Measurements from ENCODE around the gene TMEM120B. TPM values are rescaled to one million over a fixed set of nuclear protein-coding genes. Genes with fewer than 3 reads are reported as not detected.

TMEM120B gene
- total and polyA plus RNA-seq, 5 experiments from 2014 or later = 2.1 to 14.4 (median 2.5) TPM

GRCh38 chr12:121828826-121829225 is 116.3 kb downstream of the TMEM120B start:
- H3K9me3 Mint-ChIP-seq = no peaks in the 10 kb centered on the region
- DNase-seq = no peak
- POLR2A ChIA-PET = interaction anchor here (1.0 to 4.1 kb wide), 3 partner anchors 17 to 34 kb away, joined by 3 to 27 read pairs (median 3); no protein-coding TSS in a partner anchor
- H3K27ac Mint-ChIP-seq = peak overlapping the region in 8 of 10 donors; percentile 34 to 80 (median 58)
- H3K4me1 Mint-ChIP-seq = peaks cover 0 to 22% (median 17%) of the 10 kb centered on the region in 4 donors
- peak overlapping the region in 2 of 10 donors; percentile 10 to 62 for H3K4me3 Mint-ChIP-seq
- H3K27me3 Mint-ChIP-seq = no peaks in the 10 kb centered on the region
- peaks cover 0 to 79% (median 7%) of the 10 kb centered on the region in 3 donors for H3K36me3 Mint-ChIP-seq
- no peak for ATAC-seq

DNA sequence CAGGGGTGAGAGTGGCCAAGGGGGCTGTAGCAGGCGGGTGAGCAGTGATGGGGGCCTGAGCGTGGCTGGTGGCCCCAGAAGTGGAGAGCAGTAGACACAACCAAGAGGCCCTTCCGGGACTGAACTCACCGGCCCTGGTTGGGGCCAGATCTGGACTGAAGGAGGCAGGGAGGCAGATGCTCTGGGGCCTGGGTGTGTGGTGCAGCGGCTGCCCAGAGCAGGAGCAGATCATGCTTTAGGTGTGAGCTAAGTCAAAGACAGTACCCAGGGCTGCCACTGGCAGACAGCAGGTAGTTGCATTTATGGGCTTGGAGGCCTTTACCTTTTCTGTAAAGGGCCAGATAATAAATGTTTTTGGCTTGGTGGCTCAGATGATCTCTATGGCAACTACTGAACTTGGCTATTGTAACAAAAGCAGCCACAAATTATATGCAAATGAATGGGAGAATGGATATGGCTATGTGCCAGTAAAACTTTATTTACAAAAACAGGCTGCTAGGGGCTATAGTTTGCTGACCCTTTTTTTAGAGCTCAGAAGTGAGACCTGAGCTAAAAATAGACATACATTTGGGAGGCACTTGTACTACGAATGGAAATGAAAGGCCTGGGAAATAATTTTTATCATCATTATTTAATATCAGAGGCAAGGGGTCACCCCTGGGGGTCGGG is 116.8 kb downstream of the TMEM120B start:
- peak overlapping the region in 1 of 10 donors; percentile 10 for H3K4me3 Mint-ChIP-seq
- H3K4me1 Mint-ChIP-seq = peaks cover 0 to 22% (median 16%) of the 10 kb centered on the region in 4 donors
- no peaks in the 10 kb centered on the region for H3K9me3 Mint-ChIP-seq
- H3K27me3 Mint-ChIP-seq = no peaks in the 10 kb centered on the region
- POLR2A ChIA-PET = no interaction called here
- no peak for ATAC-seq
- H3K27ac Mint-ChIP-seq = peak overlapping the region in 7 of 10 donors; percentile 5 to 69 (median 53)
- no peak for DNase-seq
- H3K36me3 Mint-ChIP-seq = peaks cover 0 to 74% (median 7%) of the 10 kb centered on the region in 3 donors

DNA sequence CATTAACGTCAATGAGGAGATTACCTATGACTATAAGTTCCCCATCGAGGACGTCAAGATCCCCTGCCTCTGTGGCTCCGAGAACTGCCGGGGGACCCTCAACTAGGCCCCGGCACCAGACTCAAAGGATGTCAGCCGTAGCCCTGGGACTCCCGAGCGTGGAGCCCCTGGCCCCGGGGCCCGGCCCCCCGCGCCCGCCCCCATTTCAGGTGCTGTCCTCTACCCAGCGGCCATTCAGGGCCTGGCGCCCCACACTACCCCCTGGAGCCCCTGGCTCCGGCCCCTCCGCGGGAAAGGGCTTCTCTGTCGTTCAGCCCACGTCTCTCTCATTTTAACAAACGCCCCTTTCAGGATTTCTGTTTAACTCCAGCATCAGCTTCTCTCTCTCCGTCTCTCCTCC is 117.6 kb downstream of the TMEM120B start:
- Mint-ChIP-seq H3K4me1 (peaks cover 0 to 22% (median 16%) of the 10 kb centered on the region in 4 donors), H3K9me3 (no peaks in the 10 kb centered on the region), H3K27me3 (no peaks in the 10 kb centered on the region), H3K36me3 (peaks cover 0 to 69% (median 7%) of the 10 kb centered on the region in 3 donors), H3K4me3 (no peak overlapping the region), H3K27ac (peak overlapping the region in 4 of 10 donors; percentile 10 to 56 (median 43))
- no peak for DNase-seq
- POLR2A ChIA-PET = no interaction called here
- no peak for ATAC-seq

DNA sequence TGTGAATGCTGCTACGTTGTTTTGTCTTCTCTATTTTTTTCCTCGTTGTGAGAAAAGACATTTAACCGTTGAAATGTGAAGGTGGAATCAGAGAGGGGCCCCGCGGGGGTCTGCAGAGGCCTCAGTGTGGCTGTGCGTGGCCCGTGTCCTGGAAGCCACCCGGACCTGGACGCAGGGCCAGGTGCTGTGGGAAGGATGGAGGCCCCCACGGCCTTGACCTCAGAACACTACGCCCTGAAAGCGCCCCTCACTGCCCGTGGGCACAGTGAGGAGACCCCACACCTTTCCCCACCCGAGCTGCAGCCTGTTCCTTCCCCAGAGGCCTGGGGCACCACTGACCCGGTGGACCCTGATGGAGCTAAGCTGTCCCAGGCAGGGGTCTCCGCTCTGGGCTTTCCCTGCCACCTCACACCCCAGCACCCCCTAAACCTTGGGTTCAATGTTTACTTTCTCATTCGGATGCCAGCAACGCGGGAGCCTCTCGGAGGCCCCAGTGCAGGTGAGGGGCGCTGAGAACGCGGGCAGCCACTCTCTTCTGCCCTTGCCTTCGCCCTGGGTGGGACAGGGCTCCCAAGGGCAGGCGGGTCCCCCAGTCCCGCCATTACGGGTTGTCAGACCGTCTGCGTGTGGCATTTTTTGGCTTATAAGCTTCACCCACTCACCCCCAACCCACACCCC is 118.2 kb downstream of the TMEM120B start:
- Mint-ChIP-seq H3K9me3 (no peaks in the 10 kb centered on the region), H3K4me3 (no peak overlapping the region), H3K27ac (peak overlapping the region in 3 of 10 donors; percentile 10 to 56 (median 35)), H3K4me1 (peaks cover 0 to 22% (median 16%) of the 10 kb centered on the region in 4 donors), H3K27me3 (no peaks in the 10 kb centered on the region), H3K36me3 (peaks cover 0 to 69% (median 7%) of the 10 kb centered on the region in 3 donors)
- ATAC-seq (no peak), DNase-seq (no peak)
- POLR2A ChIA-PET = no interaction called here

Other genes with a start within 250 kb of the TMEM120B start
- 10 to 100 TPM; 91.8 to 95.0 TPM for gene KDM2B, start 131.7 kb upstream of the TMEM120B start, total RNA-seq
- gene KDM2B, start 131.7 kb upstream of the TMEM120B start, polyA plus RNA-seq = 10 to 100 TPM; 13.0 to 19.4 (median 18.4) TPM
- 10 to 100 TPM; 44.6 to 45.7 TPM for gene ORAI1, start 86.2 kb upstream of the TMEM120B start, total RNA-seq
- gene ORAI1, start 86.2 kb upstream of the TMEM120B start, polyA plus RNA-seq = 100 to 1,000 TPM; 122 to 158 (median 134) TPM
- 10 to 100 TPM; 13.3 to 14.0 TPM for gene MORN3, start 43.1 kb upstream of the TMEM120B start, total RNA-seq
- 1 to 10 TPM; 1.1 to 4.8 (median 1.8) TPM for gene MORN3, start 43.1 kb upstream of the TMEM120B start, polyA plus RNA-seq
- 100 to 1,000 TPM; 176 to 178 TPM for gene RHOF, start 80.9 kb downstream of the TMEM120B start, total RNA-seq
- 100 to 1,000 TPM in 1 of 3 donors, 10 to 100 TPM in 2; 79.9 to 101 (median 80.1) TPM for gene RHOF, start 80.9 kb downstream of the TMEM120B start, polyA plus RNA-seq
- 10 to 100 TPM; 92.8 to 93.8 TPM for gene SETD1B, start 91.3 kb downstream of the TMEM120B start, total RNA-seq
- gene SETD1B, start 91.3 kb downstream of the TMEM120B start, polyA plus RNA-seq = 1 to 10 TPM in 2 of 3 donors, under 1 TPM in 1; 0.98 to 3.7 (median 2.8) TPM
- gene HPD, start 146.1 kb downstream of the TMEM120B start, total RNA-seq = not detected
- not detected for gene HPD, start 146.1 kb downstream of the TMEM120B start, polyA plus RNA-seq
- 10 to 100 TPM; 35.1 to 41.4 TPM for gene PSMD9, start 176.0 kb downstream of the TMEM120B start, total RNA-seq
- 10 to 100 TPM; 88.4 to 90.5 (median 89.4) TPM for gene PSMD9, start 176.0 kb downstream of the TMEM120B start, polyA plus RNA-seq
- gene CFAP251, start 205.8 kb downstream of the TMEM120B start, total RNA-seq = under 1 TPM; 0.49 to 0.82 TPM
- under 1 TPM in 2 of 3 donors, not detected in 1; 0.03 to 0.06 TPM for gene CFAP251, start 205.8 kb downstream of the TMEM120B start, polyA plus RNA-seq